GM12878 (cell line): ENCODE data around the gene SLC24A3. TPM values are rescaled to one million over a fixed set of nuclear protein-coding genes. Genes with fewer than 3 reads are reported as not detected.

Source experiments
- ATAC-seq: fragments of 200-7000 bp; cut with Tn5 transposase; 3 replicates; pipeline ENCODE4 v1.9.1; 2020; ENCODE audit warnings: mild to moderate bottlenecking, moderate library complexity
- BruUV-seq: library from RNA; stranded (reverse); fragments of 400-500 nt; replicated peaks from 2 replicates; lab custom pipeline; 2021; lab: Mats Ljungman, UMichigan
- CTCF ChIA-PET: fragments of 300-600 bp; sonication (Branson Sonifier 250); formaldehyde crosslinking; extraction: SDS; loops from one replicate; lab custom pipeline; 2021; ENCODE audit warnings: inconsistent platforms; lab: Yijun Ruan, JAX
- POLR2A ChIA-PET: fragments of 350-600 bp; formaldehyde crosslinking; extraction: SDS; loops from one replicate; lab custom pipeline; 2021; ENCODE audit warnings: inconsistent platforms; lab: Charles Lee
- RAD21 ChIA-PET: fragments of 300-600 bp; sonication (Branson Sonifier 250); formaldehyde crosslinking; loops from one replicate; lab custom pipeline; 2023; ENCODE audit warnings: antibody characterized with exemption; ENCODE audit not compliant: unreplicated experiment; lab: Charles Lee
- SMC1A ChIA-PET: fragments of 300-600 bp; sonication (Branson Sonifier 250); formaldehyde crosslinking; loops from one replicate; lab custom pipeline; 2023; ENCODE audit not compliant: unreplicated experiment, uncharacterized antibody; lab: Charles Lee
- DNase-seq: peaks from one replicate; pipeline ENCODE4 v3.0.0-alpha.2; 2011; ENCODE audit warnings: low read depth, low spot score
- FAIRE-seq: peaks from 3 replicates; lab custom pipeline; 2011; peaks lifted over from hg19 to GRCh38; lab: Jason Lieb, UNC
- H2AFZ ChIP-seq: 2 replicates; pipeline ENCODE4 v1.6.0; 2011; ENCODE audit warnings: low read depth, low read length, control low read depth; ENCODE audit not compliant: control insufficient read depth
- H3K27ac ChIP-seq: 2 replicates; pipeline ENCODE4 v1.5.1; 2011; ENCODE audit warnings: control low read depth; ENCODE audit not compliant: control insufficient read depth, insufficient read depth
- H3K27me3 ChIP-seq, 2 experiments: replicated peaks in 1 of 2; 2 replicates each; pipeline versions ENCODE4 v1.6.0 to v1.6.1; 2011; ENCODE audit warnings: low read length in 1 of 2; ENCODE audit not compliant: control insufficient read depth in 2 of 2, insufficient read depth in 2 of 2
- H3K36me3 ChIP-seq, 2 experiments: 2 replicates each; pipeline ENCODE4 v1.5.1; 2011; ENCODE audit warnings: low read length in 1 of 2; ENCODE audit not compliant: control insufficient read depth in 2 of 2, insufficient read depth in 2 of 2
- H3K4me1 ChIP-seq: 2 replicates; pipeline ENCODE4 v1.6.1; 2011; ENCODE audit warnings: mild to moderate bottlenecking, low read length, moderate library complexity, mixed read lengths; ENCODE audit not compliant: control insufficient read depth, insufficient read depth
- H3K4me2 ChIP-seq: 2 replicates; pipeline ENCODE4 v1.6.0; 2011; ENCODE audit warnings: control low read depth; ENCODE audit not compliant: control insufficient read depth, insufficient read depth
- H3K4me3 ChIP-seq: fragments of 200-600 bp; sonication (generic); 2 replicates; pipeline ENCODE4 v1.5.1; 2016
- H3K79me2 ChIP-seq: 2 replicates; pipeline ENCODE4 v1.6.0; 2011; ENCODE audit warnings: low read length; ENCODE audit not compliant: control insufficient read depth, insufficient read depth
- H3K9ac ChIP-seq: 2 replicates; pipeline ENCODE4 v1.8.0; 2011; ENCODE audit warnings: low read length, control low read depth, mixed read lengths; ENCODE audit not compliant: control insufficient read depth, insufficient read depth
- H3K9me3 ChIP-seq: replicated peaks from 3 replicates; pipeline ENCODE4 v1.5.1; 2011; ENCODE audit warnings: mild to moderate bottlenecking, low read length; ENCODE audit not compliant: control insufficient read depth, insufficient read depth
- H4K20me1 ChIP-seq: 2 replicates; pipeline ENCODE4 v1.6.0; 2011; ENCODE audit not compliant: control insufficient read depth, insufficient read depth
- BHLHE40 ChIP-seq, 2 experiments: fragments of 450-650 bp in 1 of 2; IDR thresholded peaks; 2 replicates each; pipeline ENCODE4 v1.6.1; 2011 to 2017; ENCODE audit warnings: low read depth in 2 of 2, borderline replicate concordance in 1 of 2, improper control_type of control experiment in 1 of 2, low read length in 1 of 2, mild to moderate bottlenecking in 1 of 2
- CBX3 ChIP-seq: fragments of 200-600 bp; sonication (generic); IDR thresholded peaks from 2 replicates; pipeline ENCODE4 v1.6.1; 2016; ENCODE audit warnings: low read depth, borderline replicate concordance
- CHD1 ChIP-seq: IDR thresholded peaks from 2 replicates; pipeline ENCODE4 v1.6.1; 2012; ENCODE audit warnings: low read depth, low read length, improper control_type of control experiment
- MTA2 ChIP-seq: fragments of 450-650 bp; IDR thresholded peaks from 2 replicates; pipeline ENCODE4 v1.6.1; 2016; ENCODE audit warnings: low read depth, mild to moderate bottlenecking, moderate library complexity
- RB1 ChIP-seq: fragments of 450-650 bp; formaldehyde crosslinking; IDR thresholded peaks from 2 replicates; pipeline ENCODE4 v1.6.1; 2017; ENCODE audit warnings: mild to moderate bottlenecking, borderline replicate concordance
- SMAD5 ChIP-seq: IDR thresholded peaks from 2 replicates; pipeline ENCODE4 v1.6.1; 2016; ENCODE audit warnings: antibody characterized with exemption, low read depth
- STAT1 ChIP-seq: fragments of 450-650 bp; conservative IDR thresholded peaks from 2 replicates; pipeline ENCODE4 v1.6.1; 2014; ENCODE audit warnings: antibody characterized with exemption, mild to moderate bottlenecking
- WGBS: methylation state at CpG from one replicate; pipeline ENCODE4 v1.1.6; 2016; ENCODE audit warnings: low lambda C conversion rate; ENCODE audit not compliant: insufficient replicate concordance, insufficient coverage; ENCODE audit errors: missing lambda C conversion rate; 5-methylcytosine and 5-hydroxymethylcytosine counted together
- in situ Hi-C: fragments of 300-500 bp; cut with MboI; formaldehyde crosslinking; loops from 9 replicates; pipeline ENCODE4 v1.14.3; 2018; ENCODE audit warnings: mixed read lengths
- intact Hi-C: fragments of 100-400 bp; cut with micrococcal nuclease; formaldehyde crosslinking; loops from one replicate; pipeline ENCODE4 v1.14.2; 2022; ENCODE audit not compliant: unreplicated experiment
- polyA plus RNA-seq, 11 experiments: library from polyadenylated mRNA; depleted of rRNA in 4 of 11; unstranded in 6 of 11; stranded (reverse) in 5 of 11; fragments of >200 nt; fragmentation: Nextera tagmentation in 4 of 11; fragmentation: Illumina TruSeq in 1 of 11; extraction: Ambion mirVana in 4 of 11; extraction: Trizol in 1 of 11; gene quantifications; 1 replicate in 1 of 11; 2 replicates in 10 of 11; pipeline versions ENCODE4 v1.2.1 to v1.2.3, GENCODE V29; 2011 to 2016; ENCODE audit warnings: inconsistent platforms in 2 of 11, missing spikeins in 2 of 11, low read depth in 1 of 11
- total RNA-seq, 4 experiments: library from RNA; depleted of rRNA in 3 of 4; stranded (reverse); fragments of >200 nt in 3 of 4; fragmentation: Illumina TruSeq in 1 of 4; extraction: Trizol in 1 of 4; gene quantifications; 2 replicates each; pipeline versions ENCODE4 v1.2.1 to v1.2.3, GENCODE V29; 2013 to 2021
- TF ChIP-seq, protein P1 (sequence below): fragments of 450-650 bp; IDR thresholded peaks from 2 replicates; pipeline ENCODE4 v1.6.1; 2017; ENCODE audit warnings: mild to moderate bottlenecking, low read depth, inconsistent platforms; ENCODE audit not compliant: poor library complexity, severe bottlenecking
- TF ChIP-seq, protein P2 (sequence below): IDR thresholded peaks from 2 replicates; pipeline ENCODE4 v1.6.1; 2011; ENCODE audit warnings: borderline replicate concordance, low read depth, mild to moderate bottlenecking, moderate library complexity, low read length; ENCODE audit not compliant: insufficient read depth, poor library complexity, severe bottlenecking
- TF ChIP-seq, protein P3 (sequence below): fragments of 450-650 bp; IDR thresholded peaks from 2 replicates; pipeline ENCODE4 v1.6.1; 2018; ENCODE audit warnings: borderline replicate concordance, mild to moderate bottlenecking; ENCODE audit not compliant: partially characterized antibody
- TF ChIP-seq, protein P4 (sequence below): IDR thresholded peaks from 2 replicates; pipeline ENCODE4 v1.6.1; 2011; ENCODE audit warnings: mild to moderate bottlenecking, low read depth, low read length, moderate library complexity; ENCODE audit not compliant: insufficient replicate concordance
- TF ChIP-seq, protein P5 (sequence below): fragments of 450-650 bp; formaldehyde crosslinking; IDR thresholded peaks from 2 replicates; pipeline ENCODE4 v1.4.0; 2020; ENCODE audit warnings: mild to moderate bottlenecking, moderate library complexity

SLC24A3 gene
- total and polyA plus RNA-seq, 10 of the 15 experiments (the other 5 are each of a cell fraction or from before 2014, with no cell fraction given) = 0.04 TPM; not detected in 9

DNA sequence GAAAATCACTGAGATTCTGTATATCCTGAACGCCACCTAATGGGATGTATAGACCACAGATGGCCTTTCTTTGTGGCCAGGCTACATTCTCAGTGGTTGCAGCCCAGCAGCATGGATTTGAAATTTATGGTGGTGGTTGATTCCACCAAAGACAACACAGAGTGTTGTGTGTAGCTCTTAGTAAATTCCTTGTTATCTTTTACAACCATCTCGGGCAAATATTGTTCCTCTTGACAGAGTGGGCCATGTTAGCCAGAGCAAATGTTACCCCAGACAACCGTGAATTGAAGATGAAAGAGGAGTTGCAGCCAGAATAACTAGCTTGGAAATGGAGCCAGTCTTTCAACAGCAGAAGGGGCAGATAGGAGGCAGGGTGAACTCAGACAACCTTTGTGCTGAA is 39.5 kb downstream of the SLC24A3 start:
- H3K9ac ChIP-seq = no peak overlapping the region
- 0% methylated on average over 3 of the region's 3 CpGs for WGBS
- CTCF ChIA-PET = interaction anchor here (0.6 to 1.2 kb wide), 3 partner anchors 601 to 619 kb away, joined by 3 to 4 read pairs (median 3); no protein-coding TSS in a partner anchor
- 0 out of 4 replicates have a peak, but pooled peaks cover 0 to 2% of the 10 kb centered on the region in 2 experiments for H3K27me3 ChIP-seq
- ATAC-seq = no peak
- H4K20me1 ChIP-seq = no peaks in the 10 kb centered on the region
- H3K4me2 ChIP-seq = no peak overlapping the region
- no peaks in the 10 kb centered on the region for H3K4me1 ChIP-seq
- no peak overlapping the region for H3K4me3 ChIP-seq
- in situ Hi-C loops = no loop called here
- H3K27ac ChIP-seq = no peak overlapping the region
- H3K9me3 ChIP-seq = no peaks in the 10 kb centered on the region
- POLR2A ChIA-PET = no interaction called here
- H3K36me3 ChIP-seq = no peaks in the 10 kb centered on the region
- no TSS peak for BruUV-seq
- no peak for FAIRE-seq
- no peak for DNase-seq
- intact Hi-C loops = loop anchor here (10.0 kb wide), 1 partner anchor 57 kb away; no protein-coding TSS in a partner anchor
- no peak overlapping the region for H2AFZ ChIP-seq
- no peaks in the 10 kb centered on the region for H3K79me2 ChIP-seq
- RAD21 ChIA-PET = no interaction called here
- SMC1A ChIA-PET = no interaction called here
- TF ChIP-seq, protein P1, sequence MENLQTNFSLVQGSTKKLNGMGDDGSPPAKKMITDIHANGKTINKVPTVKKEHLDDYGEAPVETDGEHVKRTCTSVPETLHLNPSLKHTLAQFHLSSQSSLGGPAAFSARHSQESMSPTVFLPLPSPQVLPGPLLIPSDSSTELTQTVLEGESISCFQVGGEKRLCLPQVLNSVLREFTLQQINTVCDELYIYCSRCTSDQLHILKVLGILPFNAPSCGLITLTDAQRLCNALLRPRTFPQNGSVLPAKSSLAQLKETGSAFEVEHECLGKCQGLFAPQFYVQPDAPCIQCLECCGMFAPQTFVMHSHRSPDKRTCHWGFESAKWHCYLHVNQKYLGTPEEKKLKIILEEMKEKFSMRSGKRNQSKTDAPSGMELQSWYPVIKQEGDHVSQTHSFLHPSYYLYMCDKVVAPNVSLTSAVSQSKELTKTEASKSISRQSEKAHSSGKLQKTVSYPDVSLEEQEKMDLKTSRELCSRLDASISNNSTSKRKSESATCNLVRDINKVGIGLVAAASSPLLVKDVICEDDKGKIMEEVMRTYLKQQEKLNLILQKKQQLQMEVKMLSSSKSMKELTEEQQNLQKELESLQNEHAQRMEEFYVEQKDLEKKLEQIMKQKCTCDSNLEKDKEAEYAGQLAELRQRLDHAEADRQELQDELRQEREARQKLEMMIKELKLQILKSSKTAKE = no peak
- TF ChIP-seq, protein P2, sequence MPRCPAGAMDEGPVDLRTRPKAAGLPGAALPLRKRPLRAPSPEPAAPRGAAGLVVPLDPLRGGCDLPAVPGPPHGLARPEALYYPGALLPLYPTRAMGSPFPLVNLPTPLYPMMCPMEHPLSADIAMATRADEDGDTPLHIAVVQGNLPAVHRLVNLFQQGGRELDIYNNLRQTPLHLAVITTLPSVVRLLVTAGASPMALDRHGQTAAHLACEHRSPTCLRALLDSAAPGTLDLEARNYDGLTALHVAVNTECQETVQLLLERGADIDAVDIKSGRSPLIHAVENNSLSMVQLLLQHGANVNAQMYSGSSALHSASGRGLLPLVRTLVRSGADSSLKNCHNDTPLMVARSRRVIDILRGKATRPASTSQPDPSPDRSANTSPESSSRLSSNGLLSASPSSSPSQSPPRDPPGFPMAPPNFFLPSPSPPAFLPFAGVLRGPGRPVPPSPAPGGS = no peak
- TF ChIP-seq SMAD5 = no peak
- TF ChIP-seq BHLHE40 (IDR thresholded peaks at IDR 0.05; ENCODE audit: borderline replicate concordance in 1 of 2, low read depth in 2 of 2, low read length in 1 of 2) = no peak
- no peak for TF ChIP-seq MTA2
- TF ChIP-seq, protein P3, sequence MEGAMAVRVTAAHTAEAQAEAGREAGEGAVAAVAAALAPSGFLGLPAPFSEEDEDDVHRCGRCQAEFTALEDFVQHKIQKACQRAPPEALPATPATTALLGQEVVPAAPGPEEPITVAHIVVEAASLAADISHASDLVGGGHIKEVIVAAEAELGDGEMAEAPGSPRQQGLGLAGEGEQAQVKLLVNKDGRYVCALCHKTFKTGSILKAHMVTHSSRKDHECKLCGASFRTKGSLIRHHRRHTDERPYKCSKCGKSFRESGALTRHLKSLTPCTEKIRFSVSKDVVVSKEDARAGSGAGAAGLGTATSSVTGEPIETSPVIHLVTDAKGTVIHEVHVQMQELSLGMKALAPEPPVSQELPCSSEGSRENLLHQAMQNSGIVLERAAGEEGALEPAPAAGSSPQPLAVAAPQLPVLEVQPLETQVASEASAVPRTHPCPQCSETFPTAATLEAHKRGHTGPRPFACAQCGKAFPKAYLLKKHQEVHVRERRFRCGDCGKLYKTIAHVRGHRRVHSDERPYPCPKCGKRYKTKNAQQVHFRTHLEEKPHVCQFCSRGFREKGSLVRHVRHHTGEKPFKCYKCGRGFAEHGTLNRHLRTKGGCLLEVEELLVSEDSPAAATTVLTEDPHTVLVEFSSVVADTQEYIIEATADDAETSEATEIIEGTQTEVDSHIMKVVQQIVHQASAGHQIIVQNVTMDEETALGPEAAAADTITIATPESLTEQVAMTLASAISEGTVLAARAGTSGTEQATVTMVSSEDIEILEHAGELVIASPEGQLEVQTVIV = no peak
- TF ChIP-seq, protein P4, sequence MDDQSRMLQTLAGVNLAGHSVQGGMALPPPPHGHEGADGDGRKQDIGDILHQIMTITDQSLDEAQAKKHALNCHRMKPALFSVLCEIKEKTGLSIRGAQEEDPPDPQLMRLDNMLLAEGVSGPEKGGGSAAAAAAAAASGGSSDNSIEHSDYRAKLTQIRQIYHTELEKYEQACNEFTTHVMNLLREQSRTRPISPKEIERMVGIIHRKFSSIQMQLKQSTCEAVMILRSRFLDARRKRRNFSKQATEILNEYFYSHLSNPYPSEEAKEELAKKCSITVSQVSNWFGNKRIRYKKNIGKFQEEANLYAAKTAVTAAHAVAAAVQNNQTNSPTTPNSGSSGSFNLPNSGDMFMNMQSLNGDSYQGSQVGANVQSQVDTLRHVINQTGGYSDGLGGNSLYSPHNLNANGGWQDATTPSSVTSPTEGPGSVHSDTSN = no peak
- TF ChIP-seq STAT1 = no peak
- no peak for TF ChIP-seq RB1
- TF ChIP-seq, protein P5, sequence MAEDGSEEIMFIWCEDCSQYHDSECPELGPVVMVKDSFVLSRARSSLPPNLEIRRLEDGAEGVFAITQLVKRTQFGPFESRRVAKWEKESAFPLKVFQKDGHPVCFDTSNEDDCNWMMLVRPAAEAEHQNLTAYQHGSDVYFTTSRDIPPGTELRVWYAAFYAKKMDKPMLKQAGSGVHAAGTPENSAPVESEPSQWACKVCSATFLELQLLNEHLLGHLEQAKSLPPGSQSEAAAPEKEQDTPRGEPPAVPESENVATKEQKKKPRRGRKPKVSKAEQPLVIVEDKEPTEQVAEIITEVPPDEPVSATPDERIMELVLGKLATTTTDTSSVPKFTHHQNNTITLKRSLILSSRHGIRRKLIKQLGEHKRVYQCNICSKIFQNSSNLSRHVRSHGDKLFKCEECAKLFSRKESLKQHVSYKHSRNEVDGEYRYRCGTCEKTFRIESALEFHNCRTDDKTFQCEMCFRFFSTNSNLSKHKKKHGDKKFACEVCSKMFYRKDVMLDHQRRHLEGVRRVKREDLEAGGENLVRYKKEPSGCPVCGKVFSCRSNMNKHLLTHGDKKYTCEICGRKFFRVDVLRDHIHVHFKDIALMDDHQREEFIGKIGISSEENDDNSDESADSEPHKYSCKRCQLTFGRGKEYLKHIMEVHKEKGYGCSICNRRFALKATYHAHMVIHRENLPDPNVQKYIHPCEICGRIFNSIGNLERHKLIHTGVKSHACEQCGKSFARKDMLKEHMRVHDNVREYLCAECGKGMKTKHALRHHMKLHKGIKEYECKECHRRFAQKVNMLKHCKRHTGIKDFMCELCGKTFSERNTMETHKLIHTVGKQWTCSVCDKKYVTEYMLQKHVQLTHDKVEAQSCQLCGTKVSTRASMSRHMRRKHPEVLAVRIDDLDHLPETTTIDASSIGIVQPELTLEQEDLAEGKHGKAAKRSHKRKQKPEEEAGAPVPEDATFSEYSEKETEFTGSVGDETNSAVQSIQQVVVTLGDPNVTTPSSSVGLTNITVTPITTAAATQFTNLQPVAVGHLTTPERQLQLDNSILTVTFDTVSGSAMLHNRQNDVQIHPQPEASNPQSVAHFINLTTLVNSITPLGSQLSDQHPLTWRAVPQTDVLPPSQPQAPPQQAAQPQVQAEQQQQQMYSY (CRISPR knock-in tag) = no peak
- TF ChIP-seq CBX3 = no peak
- no peak for TF ChIP-seq CHD1
